Sigmoid colon (tissue), 7 donors: Measurements from ENCODE around the gene MAP1A. TPM values are rescaled to one million over a fixed set of nuclear protein-coding genes. Genes with fewer than 3 reads are reported as not detected.

Source experiments
- DNase-seq: peaks from one replicate; pipeline ENCODE4 v3.0.0-alpha.2; 2019
- H3K27ac ChIP-seq, 4 donors: fragments of 200-600 bp; sonication (generic); one replicate each; pipeline ENCODE4 v1.5.1; 2016 to 2019; ENCODE audit warnings: mild to moderate bottlenecking in 1 of 4
- H3K27me3 ChIP-seq, 3 donors: fragments of 200-600 bp; sonication (generic); one replicate each; pipeline ENCODE4 v1.5.1; 2019; ENCODE audit warnings: mild to moderate bottlenecking in 1 of 3
- H3K36me3 ChIP-seq, 4 donors: fragments of 200-600 bp; sonication (generic); one replicate each; pipeline ENCODE4 v1.5.1; 2016 to 2019
- H3K4me1 ChIP-seq, 4 donors: fragments of 200-600 bp; sonication (generic); one replicate each; pipeline ENCODE4 v1.5.1; 2017 to 2019
- H3K4me3 ChIP-seq, 4 donors: fragments of 200-600 bp; sonication (generic); one replicate each; pipeline ENCODE4 v1.5.1; 2017 to 2019; ENCODE audit warnings: mild to moderate bottlenecking in 2 of 4, moderate library complexity in 1 of 4
- H3K9me3 ChIP-seq, 4 donors: fragments of 200-600 bp in 3 of 4; sonication (generic) in 3 of 4; one replicate each; pipeline versions ENCODE4 v1.5.1 to v1.6.1; 2013 to 2019
- EP300 ChIP-seq, 4 donors: sonication (generic); formaldehyde crosslinking; IDR thresholded peaks; one replicate each; pipeline ENCODE4 v1.6.1; 2017; ENCODE audit warnings: antibody characterized with exemption in 4 of 4
- POLR2A ChIP-seq, 2 donors: fragments of 450-650 bp; IDR thresholded peaks; one replicate each; pipeline ENCODE4 v1.6.1; 2016; ENCODE audit warnings: antibody characterized with exemption in 2 of 2, mild to moderate bottlenecking in 2 of 2, moderate library complexity in 2 of 2
- POLR2AphosphoS5 ChIP-seq, 4 donors: sonication (generic); formaldehyde crosslinking; IDR thresholded peaks; one replicate each; pipeline ENCODE4 v1.6.1; 2017; ENCODE audit warnings: antibody characterized with exemption in 4 of 4
- WGBS, 2 donors: extraction: QIAGEN DNeasy Blood & Tissue Kit; methylation state at CpG; one replicate each; pipeline ENCODE4 v1.1.7; 2013; 5-methylcytosine and 5-hydroxymethylcytosine counted together
- intact Hi-C: fragments of 100-400 bp; cut with DNase I; formaldehyde crosslinking; loops from one replicate; pipeline ENCODE4 v1.15.1; 2023
- polyA plus RNA-seq, 3 donors: library from polyadenylated mRNA; stranded (reverse); fragments of 200-250 nt; gene quantifications; one replicate each; pipeline ENCODE4 v1.2.3, GENCODE V29; 2013
- total RNA-seq, 4 donors: library from RNA; depleted of rRNA; stranded (reverse); fragments of >200 nt; gene quantifications; one replicate each; pipeline ENCODE4 v1.1.0, GENCODE V29; 2016
- TF ChIP-seq, protein P1 (sequence below), 4 experiments: fragments of 450-650 bp in 3 of 4; fragments of 200-600 bp in 1 of 4; IDR thresholded peaks; one replicate each; pipeline ENCODE4 v1.5.1; 2016 to 2019; ENCODE audit warnings: antibody characterized with exemption in 4 of 4, mild to moderate bottlenecking in 3 of 4, moderate library complexity in 2 of 4
- donor health status: healthy with polysubstance abuse.
- donor health status: Bipolar disorder and iron deficiency.
- donor health status: healthy.

MAP1A gene
- total and polyA plus RNA-seq, 7 donors = 0.23 to 61.2 (median 25.2) TPM

GRCh38 chr15:43521419-43521818 is 4.0 kb downstream of the MAP1A start:
- no peak for DNase-seq
- Histone ChIP-seq H3K4me1 (peaks cover 0 to 25% (median 14%) of the 10 kb centered on the region in 4 donors), H3K4me3 (no peak overlapping the region), H3K27ac (no peak overlapping the region), H3K36me3 (peaks cover 37 to 60% (median 47%) of the 10 kb centered on the region in 4 donors), H3K27me3 (no peaks in the 10 kb centered on the region), H3K9me3 (no peaks in the 10 kb centered on the region)
- intact Hi-C loops = loop anchor here (5.0 kb wide), 1 partner anchor 34 kb away; no protein-coding TSS in a partner anchor
- TF ChIP-seq, protein P1, sequence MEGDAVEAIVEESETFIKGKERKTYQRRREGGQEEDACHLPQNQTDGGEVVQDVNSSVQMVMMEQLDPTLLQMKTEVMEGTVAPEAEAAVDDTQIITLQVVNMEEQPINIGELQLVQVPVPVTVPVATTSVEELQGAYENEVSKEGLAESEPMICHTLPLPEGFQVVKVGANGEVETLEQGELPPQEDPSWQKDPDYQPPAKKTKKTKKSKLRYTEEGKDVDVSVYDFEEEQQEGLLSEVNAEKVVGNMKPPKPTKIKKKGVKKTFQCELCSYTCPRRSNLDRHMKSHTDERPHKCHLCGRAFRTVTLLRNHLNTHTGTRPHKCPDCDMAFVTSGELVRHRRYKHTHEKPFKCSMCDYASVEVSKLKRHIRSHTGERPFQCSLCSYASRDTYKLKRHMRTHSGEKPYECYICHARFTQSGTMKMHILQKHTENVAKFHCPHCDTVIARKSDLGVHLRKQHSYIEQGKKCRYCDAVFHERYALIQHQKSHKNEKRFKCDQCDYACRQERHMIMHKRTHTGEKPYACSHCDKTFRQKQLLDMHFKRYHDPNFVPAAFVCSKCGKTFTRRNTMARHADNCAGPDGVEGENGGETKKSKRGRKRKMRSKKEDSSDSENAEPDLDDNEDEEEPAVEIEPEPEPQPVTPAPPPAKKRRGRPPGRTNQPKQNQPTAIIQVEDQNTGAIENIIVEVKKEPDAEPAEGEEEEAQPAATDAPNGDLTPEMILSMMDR (IDR thresholded peaks at IDR 0.05) = no peak
- TF ChIP-seq POLR2AphosphoS5 (IDR thresholded peaks at IDR 0.05) (no peak), POLR2A (IDR thresholded peaks at IDR 0.05) (no peak), EP300 (IDR thresholded peaks at IDR 0.05) (no peak)
- 93 to 94% methylated on average over 11 of the region's 11 CpGs for WGBS, 2 donors

GRCh38 chr15:43522247-43522646 is 4.8 kb downstream of the MAP1A start:
- 85 to 90% methylated on average over 9 of the region's 9 CpGs for WGBS, 2 donors

DNA sequence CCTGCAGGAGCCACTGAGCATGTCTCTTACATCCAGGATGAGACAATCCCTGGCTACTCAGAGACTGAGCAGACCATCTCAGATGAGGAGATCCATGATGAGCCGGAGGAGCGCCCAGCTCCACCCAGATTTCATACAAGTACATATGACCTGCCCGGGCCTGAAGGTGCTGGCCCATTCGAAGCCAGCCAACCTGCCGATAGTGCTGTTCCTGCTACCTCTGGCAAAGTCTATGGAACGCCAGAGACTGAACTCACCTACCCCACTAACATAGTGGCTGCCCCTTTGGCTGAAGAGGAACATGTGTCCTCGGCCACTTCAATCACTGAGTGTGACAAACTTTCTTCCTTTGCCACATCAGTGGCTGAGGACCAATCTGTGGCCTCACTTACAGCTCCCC is 6.2 kb downstream of the MAP1A start:
- Histone ChIP-seq H3K36me3 (peaks cover 37 to 82% (median 52%) of the 10 kb centered on the region in 4 donors), H3K4me3 (no peak overlapping the region), H3K27me3 (no peaks in the 10 kb centered on the region), H3K27ac (no peak overlapping the region), H3K4me1 (peaks cover 0 to 15% (median 6%) of the 10 kb centered on the region in 4 donors), H3K9me3 (no peaks in the 10 kb centered on the region)
- WGBS, 2 donors = 88 to 90% methylated on average over 7 of the region's 7 CpGs
- DNase-seq = no peak
- TF ChIP-seq POLR2AphosphoS5 (IDR thresholded peaks at IDR 0.05) (no peak), POLR2A (IDR thresholded peaks at IDR 0.05) (no peak), EP300 (IDR thresholded peaks at IDR 0.05) (no peak)
- TF ChIP-seq, protein P1 (IDR thresholded peaks at IDR 0.05) = no peak
- intact Hi-C loops = loop anchor here (5.0 kb wide), 1 partner anchor 36 kb away; no protein-coding TSS in a partner anchor

More at GRCh38 chr15:43522247-43522646, 4.8 kb downstream of the MAP1A start:
- DNase-seq = no peak
- no peaks in the 10 kb centered on the region for H3K9me3 ChIP-seq
- H3K36me3 ChIP-seq = peaks cover 37 to 68% (median 52%) of the 10 kb centered on the region in 4 donors
- TF ChIP-seq POLR2A (IDR thresholded peaks at IDR 0.05) = no peak
- TF ChIP-seq EP300 (IDR thresholded peaks at IDR 0.05) = no peak
- TF ChIP-seq, protein P1 (IDR thresholded peaks at IDR 0.05) = no peak
- no peak for TF ChIP-seq POLR2AphosphoS5 (IDR thresholded peaks at IDR 0.05)
- no peaks in the 10 kb centered on the region for H3K27me3 ChIP-seq
- peaks cover 0 to 17% (median 6%) of the 10 kb centered on the region in 4 donors for H3K4me1 ChIP-seq
- no peak overlapping the region for H3K27ac ChIP-seq
- intact Hi-C loops = loop anchor here (5.0 kb wide), 1 partner anchor 35 kb away; no protein-coding TSS in a partner anchor
- H3K4me3 ChIP-seq = no peak overlapping the region

DNA sequence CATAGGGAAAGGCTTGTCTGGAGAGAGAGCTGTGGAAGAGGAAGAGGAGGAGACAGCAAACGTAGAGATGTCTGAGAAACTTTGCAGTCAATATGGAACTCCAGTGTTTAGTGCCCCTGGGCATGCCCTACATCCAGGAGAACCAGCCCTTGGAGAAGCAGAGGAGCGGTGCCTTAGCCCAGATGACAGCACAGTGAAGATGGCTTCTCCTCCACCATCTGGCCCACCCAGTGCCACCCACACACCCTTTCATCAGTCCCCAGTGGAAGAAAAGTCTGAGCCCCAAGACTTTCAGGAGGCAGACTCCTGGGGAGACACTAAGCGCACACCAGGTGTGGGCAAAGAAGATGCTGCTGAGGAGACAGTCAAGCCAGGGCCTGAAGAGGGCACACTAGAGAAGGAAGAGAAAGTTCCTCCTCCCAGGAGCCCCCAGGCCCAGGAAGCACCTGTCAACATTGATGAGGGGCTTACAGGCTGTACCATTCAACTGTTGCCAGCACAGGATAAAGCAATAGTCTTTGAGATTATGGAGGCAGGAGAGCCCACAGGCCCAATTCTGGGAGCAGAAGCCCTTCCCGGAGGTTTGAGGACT is 6.9 kb downstream of the MAP1A start:
- Histone ChIP-seq H3K27ac (no peak overlapping the region), H3K4me1 (peaks cover 0 to 8% (median 2%) of the 10 kb centered on the region in 4 donors), H3K27me3 (no peaks in the 10 kb centered on the region), H3K9me3 (no peaks in the 10 kb centered on the region), H3K4me3 (no peak overlapping the region), H3K36me3 (peaks cover 37 to 86% (median 52%) of the 10 kb centered on the region in 4 donors)
- 88 to 92% methylated on average over 4 of the region's 4 CpGs for WGBS, 2 donors
- intact Hi-C loops = loop anchor here (5.0 kb wide), 1 partner anchor 37 kb away; no protein-coding TSS in a partner anchor
- no peak for DNase-seq
- no peak for TF ChIP-seq EP300 (IDR thresholded peaks at IDR 0.05)
- TF ChIP-seq, protein P1 (IDR thresholded peaks at IDR 0.05) = no peak
- no peak for TF ChIP-seq POLR2A (IDR thresholded peaks at IDR 0.05)
- no peak for TF ChIP-seq POLR2AphosphoS5 (IDR thresholded peaks at IDR 0.05)
